H1 (cell line): ENCODE measurements around the gene GRIFIN. TPM values are rescaled to one million over a fixed set of nuclear protein-coding genes. Genes with fewer than 3 reads are reported as not detected.

ENCODE experiments used
- CTCF ChIA-PET: fragments of 300-600 bp; sonication (Branson Sonifier 250); formaldehyde crosslinking; loops from one replicate; lab custom pipeline; 2021; ENCODE audit not compliant: partially characterized antibody; lab: Charles Lee
- POLR2A ChIA-PET: fragments of 300-600 bp; sonication (Branson Sonifier 250); formaldehyde crosslinking; loops from one replicate; lab custom pipeline; 2021; ENCODE audit warnings: inconsistent platforms; ENCODE audit not compliant: partially characterized antibody; lab: Charles Lee
- DNase-seq, 2 experiments: peaks; one replicate each; pipeline versions ENCODE4 v3.0.0 to v3.0.0-alpha.2; 2010 to 2022; ENCODE audit warnings: low spot score in 2 of 2, low read depth in 1 of 2, mixed read lengths in 1 of 2
- FAIRE-seq: peaks from 2 replicates; lab custom pipeline; 2011; peaks lifted over from hg19 to GRCh38; lab: Jason Lieb, UNC
- H2AFZ ChIP-seq: 2 replicates; pipeline ENCODE4 v1.8.1; 2012; ENCODE audit warnings: low read length, inconsistent platforms
- H2AK5ac ChIP-seq: 2 replicates; pipeline ENCODE4 v1.6.1; 2013; ENCODE audit warnings: low read depth, low read length
- H2BK120ac ChIP-seq: replicated peaks from 2 replicates; pipeline ENCODE3; 2013; ENCODE audit warnings: low read depth, low read length, inconsistent platforms
- H2BK12ac ChIP-seq: 2 replicates; pipeline ENCODE4 v1.6.1; 2013; ENCODE audit warnings: low read depth, low read length
- H2BK15ac ChIP-seq: 2 replicates; pipeline ENCODE4 v1.6.1; 2013; ENCODE audit warnings: low read length
- H2BK20ac ChIP-seq: 2 replicates; pipeline ENCODE4 v1.6.1; 2013; ENCODE audit warnings: low read length
- H2BK5ac ChIP-seq: 2 replicates; pipeline ENCODE4 v1.6.1; 2013; ENCODE audit warnings: low read depth, low read length
- H3K14ac ChIP-seq: 2 replicates; pipeline ENCODE4 v1.6.1; 2013; ENCODE audit warnings: inconsistent platforms; ENCODE audit not compliant: insufficient read length
- H3K18ac ChIP-seq: 2 replicates; pipeline ENCODE4 v1.6.1; 2013; ENCODE audit warnings: low read length; ENCODE audit errors: extremely low read depth
- H3K23ac ChIP-seq: 2 replicates; pipeline ENCODE4 v1.6.1; 2013; ENCODE audit warnings: inconsistent platforms; ENCODE audit not compliant: insufficient read length
- H3K23me2 ChIP-seq: 2 replicates; pipeline ENCODE4 v1.6.1; 2013; ENCODE audit warnings: low read depth, low read length
- H3K27ac ChIP-seq: 2 replicates; pipeline ENCODE4 v1.6.1; 2011; ENCODE audit warnings: low read depth, low read length, inconsistent platforms
- H3K27me3 ChIP-seq, 4 experiments: replicated peaks in 1 of 4; 1 replicate in 1 of 4; 2 replicates in 3 of 4; pipeline versions ENCODE4 v1.6.1 to v1.8.1; 2011 to 2013; ENCODE audit warnings: low read length in 3 of 4, mild to moderate bottlenecking in 3 of 4, inconsistent platforms in 2 of 4, mixed read lengths in 2 of 4, moderate library complexity in 1 of 4; ENCODE audit not compliant: control insufficient read depth in 3 of 4, insufficient read depth in 3 of 4; ENCODE audit errors: extremely low read depth in 1 of 4
- H3K36me3 ChIP-seq, 4 experiments: 2 replicates each; pipeline versions ENCODE4 v1.6.1 to v1.8.1; 2011 to 2013; ENCODE audit warnings: mild to moderate bottlenecking in 4 of 4, low read length in 3 of 4, moderate library complexity in 2 of 4, control low read depth in 1 of 4, inconsistent platforms in 1 of 4; ENCODE audit not compliant: insufficient read depth in 4 of 4, control insufficient read depth in 2 of 4
- H3K4ac ChIP-seq: replicated peaks from 2 replicates; pipeline ENCODE3; 2013; ENCODE audit warnings: low read length, low read depth, mixed read lengths, inconsistent platforms; ENCODE audit not compliant: insufficient read length
- H3K4me1 ChIP-seq, 4 experiments: replicated peaks in 1 of 4; 1 replicate in 1 of 4; 2 replicates in 3 of 4; pipeline versions ENCODE4 v1.6.1 to v1.8.1; 2011 to 2013; ENCODE audit warnings: low read length in 3 of 4, inconsistent platforms in 2 of 4, mixed read lengths in 1 of 4; ENCODE audit not compliant: insufficient read depth in 4 of 4, control insufficient read depth in 3 of 4
- H3K4me2 ChIP-seq, 2 experiments: 2 replicates each; pipeline versions ENCODE4 v1.6.1 to v1.8.1; 2011 to 2013; ENCODE audit warnings: low read depth in 2 of 2, low read length in 2 of 2, control low read depth in 1 of 2, inconsistent platforms in 1 of 2, mild to moderate bottlenecking in 1 of 2; ENCODE audit not compliant: insufficient read depth in 1 of 2
- H3K4me3 ChIP-seq, 4 experiments: fragments of 200-600, 300-600 bp in 1 of 4; sonication (generic), shearing (Covaris generic), sonication (Bioruptor Twin) in 1 of 4; 2 replicates each; pipeline versions ENCODE4 v1.5.1 to v1.8.1; 2011 to 2016; ENCODE audit warnings: low read length in 4 of 4, low read depth in 3 of 4, control low read depth in 2 of 4, inconsistent platforms in 2 of 4, mild to moderate bottlenecking in 2 of 4, mixed read lengths in 1 of 4, moderate library complexity in 1 of 4; ENCODE audit not compliant: insufficient read depth in 2 of 4; ENCODE audit errors: extremely low read depth in 1 of 4
- H3K56ac ChIP-seq: replicated peaks from 2 replicates; pipeline ENCODE3; 2013; ENCODE audit warnings: low read depth, mild to moderate bottlenecking, mixed read lengths, low read length, inconsistent platforms; ENCODE audit not compliant: insufficient read length
- H3K79me1 ChIP-seq: 2 replicates; pipeline ENCODE4 v1.6.1; 2013; ENCODE audit warnings: low read depth, low read length, control low read depth
- H3K79me2 ChIP-seq, 2 experiments: 2 replicates each; pipeline versions ENCODE4 v1.6.1 to v1.8.1; 2012 to 2013; ENCODE audit warnings: low read length in 2 of 2, mild to moderate bottlenecking in 2 of 2, inconsistent platforms in 1 of 2; ENCODE audit not compliant: insufficient read depth in 2 of 2, control insufficient read depth in 1 of 2
- H3K9ac ChIP-seq, 4 experiments: replicated peaks in 1 of 4; 1 replicate in 1 of 4; 2 replicates in 3 of 4; pipeline versions ENCODE4 v1.6.1 to v1.8.1; 2011 to 2013; ENCODE audit warnings: low read depth in 3 of 4, low read length in 3 of 4, control low read depth in 2 of 4, mild to moderate bottlenecking in 2 of 4, moderate library complexity in 2 of 4, inconsistent platforms in 1 of 4; ENCODE audit errors: extremely low read depth in 1 of 4
- H3K9me3 ChIP-seq, 2 experiments: 2 replicates each; pipeline versions ENCODE4 v1.6.1 to v1.8.1; 2012 to 2013; ENCODE audit warnings: mild to moderate bottlenecking in 2 of 2, moderate library complexity in 2 of 2, control low read depth in 1 of 2, inconsistent platforms in 1 of 2, low read depth in 1 of 2, low read length in 1 of 2, mixed read lengths in 1 of 2; ENCODE audit not compliant: insufficient read depth in 2 of 2
- H4K20me1 ChIP-seq, 2 experiments: replicated peaks in 1 of 2; 2 replicates each; pipeline versions ENCODE3 to v1.8.1; 2011 to 2013; ENCODE audit warnings: inconsistent platforms in 2 of 2, low read length in 2 of 2, mild to moderate bottlenecking in 1 of 2; ENCODE audit not compliant: insufficient read depth in 2 of 2, control insufficient read depth in 1 of 2
- H4K5ac ChIP-seq: 2 replicates; pipeline ENCODE4 v1.6.1; 2013; ENCODE audit warnings: low read length, low read depth, mixed read lengths, inconsistent platforms; ENCODE audit not compliant: insufficient read length
- H4K8ac ChIP-seq: 2 replicates; pipeline ENCODE4 v1.8.0; 2013; ENCODE audit warnings: mild to moderate bottlenecking, moderate library complexity, low read length, inconsistent platforms; ENCODE audit not compliant: insufficient read depth; ENCODE audit errors: extremely low read depth
- H4K91ac ChIP-seq: replicated peaks from 2 replicates; pipeline ENCODE3; 2013; ENCODE audit warnings: low read length, mixed read lengths, inconsistent platforms; ENCODE audit not compliant: insufficient read length
- ASH2L ChIP-seq: fragments of 200-600, 300-600 bp; sonication (generic); IDR thresholded peaks from one replicate; pipeline ENCODE4 v1.7.1; 2017; ENCODE audit warnings: low read length
- CHD2 ChIP-seq: IDR thresholded peaks from 2 replicates; pipeline ENCODE4 v1.6.1; 2012; ENCODE audit warnings: low read length, improper control_type of control experiment
- FOSL1 ChIP-seq: IDR thresholded peaks from 2 replicates; pipeline ENCODE4 v1.6.1; 2011; ENCODE audit warnings: mild to moderate bottlenecking, low read depth, low read length, moderate library complexity; ENCODE audit not compliant: insufficient read depth
- KDM4A ChIP-seq: IDR thresholded peaks from one replicate; pipeline ENCODE4 v1.7.1; 2012; ENCODE audit warnings: low read depth, mild to moderate bottlenecking, moderate library complexity, low read length, inconsistent platforms; ENCODE audit not compliant: severe bottlenecking
- POU5F1 ChIP-seq: IDR thresholded peaks from 2 replicates; pipeline ENCODE4 v1.6.1; 2011; ENCODE audit warnings: low read depth, mild to moderate bottlenecking, low read length, moderate library complexity
- RBBP5 ChIP-seq: IDR thresholded peaks from 2 replicates; pipeline ENCODE4 v1.7.1; 2012; ENCODE audit warnings: low read depth, mild to moderate bottlenecking, inconsistent platforms, low read length, moderate library complexity, borderline replicate concordance
- SIN3A ChIP-seq, 2 experiments: IDR thresholded peaks in 1 of 2; conservative IDR thresholded peaks in 1 of 2; 2 replicates each; pipeline ENCODE4 v1.6.1; 2011 to 2012; ENCODE audit warnings: low read length in 2 of 2, improper control_type of control experiment in 1 of 2, low read depth in 1 of 2, mild to moderate bottlenecking in 1 of 2
- TAF7 ChIP-seq: optimal IDR thresholded peaks from 2 replicates; pipeline ENCODE3; 2011; ENCODE audit warnings: low read depth, mild to moderate bottlenecking, inconsistent platforms, low read length, moderate library complexity, borderline replicate concordance
- WGBS, 2 experiments: shearing (Covaris generic) in 1 of 2; methylation state at CpG; one replicate each; pipeline versions ENCODE4 v1.1.6 to v1.1.7; 2013 to 2015; ENCODE audit warnings: low lambda C conversion rate in 2 of 2, mixed read lengths in 2 of 2, inconsistent platforms in 1 of 2, low coverage in 1 of 2, missing lambda C conversion rate in 1 of 2; ENCODE audit not compliant: insufficient replicate concordance in 2 of 2, insufficient coverage in 1 of 2, insufficient read length in 1 of 2; ENCODE audit errors: extremely low coverage in 1 of 2, missing lambda C conversion rate in 1 of 2; 5-methylcytosine and 5-hydroxymethylcytosine counted together
- polyA plus RNA-seq, 7 experiments: library from polyadenylated mRNA; depleted of rRNA in 3 of 7; stranded (reverse) in 5 of 7; unstranded in 2 of 7; fragments of >200 nt in 5 of 7; fragments of 200-250 nt in 2 of 7; gene quantifications; 1 replicate in 5 of 7; 2 replicates in 1 of 7; 4 replicates in 1 of 7; pipeline versions ENCODE4 v1.2.1 to v1.2.3, GENCODE V29; 2011 to 2013; ENCODE audit warnings: missing spikeins in 2 of 7, mixed read lengths in 2 of 7
- total RNA-seq: library from RNA; stranded (reverse); fragmentation: NEBNext Ultra II Directional; extraction: Animal tissue kit (Norgen Biotek cat#: 25700); gene quantifications from 2 replicates; pipeline ENCODE4 v1.2.1, GENCODE V29; 2021
- TF ChIP-seq, protein P1 (sequence below): IDR thresholded peaks from 2 replicates; pipeline ENCODE4 v1.6.1; 2011; ENCODE audit warnings: low read length, improper control_type of control experiment

Gene GRIFIN
- total and polyA plus RNA-seq, 2 of the 8 experiments (the other 6 are each of a cell fraction or from before 2014, with no cell fraction given): not detected

DNA sequence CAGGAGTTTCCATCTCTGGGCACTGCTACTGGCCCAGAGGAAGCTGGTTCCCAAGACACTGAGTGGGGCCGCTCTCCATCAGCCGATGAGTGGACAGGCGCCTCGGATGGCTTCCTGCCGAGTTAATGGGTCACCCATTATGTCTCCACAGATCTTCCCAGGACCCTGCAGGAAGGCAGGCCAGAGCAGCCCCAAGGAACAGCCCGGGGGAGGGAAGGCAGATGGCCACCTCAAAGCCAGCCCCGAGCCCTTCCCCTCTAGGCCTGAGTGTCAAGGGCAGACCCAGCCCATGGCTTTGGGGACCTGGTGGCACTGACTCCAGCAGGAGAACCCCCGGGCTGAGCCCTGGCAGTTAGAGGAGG is 40.0 kb upstream of the GRIFIN start:
- Histone ChIP-seq H4K8ac (no peak overlapping the region), H2BK5ac (no peak overlapping the region; the same call in 1 of the 2 replicates)
- TF ChIP-seq SIN3A (conservative IDR thresholded peaks at IDR 0.05 in 1 of 2, IDR thresholded peaks at IDR 0.05 in 1 of 2; ENCODE audit: low read depth in 1 of 2, low read length in 2 of 2): no peak
- no peak for TF ChIP-seq TAF7
- TF ChIP-seq POU5F1: no peak
- TF ChIP-seq KDM4A: no peak
- TF ChIP-seq CHD2: no peak
- no peak for TF ChIP-seq ASH2L
- TF ChIP-seq RBBP5: no peak
- TF ChIP-seq, protein P1, sequence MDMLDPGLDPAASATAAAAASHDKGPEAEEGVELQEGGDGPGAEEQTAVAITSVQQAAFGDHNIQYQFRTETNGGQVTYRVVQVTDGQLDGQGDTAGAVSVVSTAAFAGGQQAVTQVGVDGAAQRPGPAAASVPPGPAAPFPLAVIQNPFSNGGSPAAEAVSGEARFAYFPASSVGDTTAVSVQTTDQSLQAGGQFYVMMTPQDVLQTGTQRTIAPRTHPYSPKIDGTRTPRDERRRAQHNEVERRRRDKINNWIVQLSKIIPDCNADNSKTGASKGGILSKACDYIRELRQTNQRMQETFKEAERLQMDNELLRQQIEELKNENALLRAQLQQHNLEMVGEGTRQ: no peak
- no peak for TF ChIP-seq FOSL1

More for the DNA sequence above, 40.0 kb upstream of the GRIFIN start:
- H3K14ac ChIP-seq: no peak overlapping the region
- peak overlapping the region; percentile 90; the same call in 1 of the 2 replicates for H2BK12ac ChIP-seq
- H3K4me3 ChIP-seq: no peak overlapping the region
- POLR2A ChIA-PET: interaction anchor here (1.0 to 1.3 kb wide), 2 partner anchors 10 to 18 kb away, joined by 3 to 4 read pairs; no protein-coding TSS in a partner anchor
- FAIRE-seq: no peak
- H4K20me1 ChIP-seq: peaks cover 8 to 10% of the 10 kb centered on the region in 2 experiments
- 89% methylated on average over 7 of the region's 8 CpGs; no CpG with 5 or more reads in 1 of the 2 experiments for WGBS, 2 experiments
- H3K23me2 ChIP-seq: peaks cover 27% of the 10 kb centered on the region
- H3K18ac ChIP-seq: peak overlapping the region; percentile 48; the same call in 1 of the 2 replicates
- CTCF ChIA-PET: interaction anchor here (1.1 to 2.1 kb wide), 6 partner anchors 9 to 65 kb away, joined by 3 to 9 read pairs (median 5); no protein-coding TSS in a partner anchor
- H3K56ac ChIP-seq: no peak overlapping the region
- peak overlapping the region; percentile 88; the same call in 1 of the 2 replicates for H2BK15ac ChIP-seq
- no peak overlapping the region for H3K9ac ChIP-seq
- H2BK20ac ChIP-seq: no peak overlapping the region; the same call in 1 of the 2 replicates
- H3K4me2 ChIP-seq: no peak overlapping the region
- peaks cover 0 to 10% of the 10 kb centered on the region in 2 experiments; a peak in 3 of 4 replicates for H3K79me2 ChIP-seq
- no peak overlapping the region for H2BK120ac ChIP-seq
- no peak overlapping the region for H4K5ac ChIP-seq
- no peak overlapping the region for H3K23ac ChIP-seq
- H3K4ac ChIP-seq: no peak overlapping the region
- H3K36me3 ChIP-seq: no peaks in the 10 kb centered on the region
- H3K27me3 ChIP-seq: peaks cover 0 to 17% (median 12%) of the 10 kb centered on the region in 4 experiments; a peak in 6 of 7 replicates
- no peak overlapping the region for H3K27ac ChIP-seq
- no peaks in the 10 kb centered on the region; the same call in 1 of the 2 replicates for H3K79me1 ChIP-seq
- peaks cover 3 to 32% (median 23%) of the 10 kb centered on the region in 4 experiments for H3K4me1 ChIP-seq
- H4K91ac ChIP-seq: peak overlapping the region; percentile 39
- H2AK5ac ChIP-seq: peak overlapping the region; percentile 2; the same call in 1 of the 2 replicates
- H3K9me3 ChIP-seq: no peaks in the 10 kb centered on the region
- DNase-seq: no peak
- H2AFZ ChIP-seq: no peak overlapping the region
